PC-3 (cell line): ENCODE measurements around the gene PDE11A. TPM values are rescaled to one million over a fixed set of nuclear protein-coding genes. Genes with fewer than 3 reads are reported as not detected.

Experiments
- ATAC-seq: fragments of 200-7000 bp; cut with Tn5 transposase; 2 replicates; pipeline ENCODE4 v1.9.1; 2020; ENCODE audit warnings: mild to moderate bottlenecking, moderate library complexity
- BruUV-seq: library from RNA; stranded (reverse); fragments of 400-500 nt; replicated peaks from 2 replicates; lab custom pipeline; 2021; lab: Mats Ljungman, UMichigan
- CTCF ChIA-PET: fragments of 300-600 bp; sonication (Branson Sonifier 250); formaldehyde crosslinking; loops from one replicate; lab custom pipeline; 2022; ENCODE audit warnings: antibody characterized with exemption; lab: Charles Lee
- POLR2A ChIA-PET: fragments of 300-600 bp; sonication (Branson Sonifier 250); formaldehyde crosslinking; loops from one replicate; lab custom pipeline; 2022; ENCODE audit warnings: antibody characterized with exemption; ENCODE audit not compliant: unreplicated experiment; lab: Charles Lee
- DNase-seq: peaks from one replicate; pipeline ENCODE4 v3.0.0-alpha.2; 2015
- H2AFZ ChIP-seq: fragments of 300-600 bp; sonication (generic); 2 replicates; pipeline ENCODE4 v1.6.0; 2016; ENCODE audit warnings: antibody characterized with exemption, low read length
- H3F3A ChIP-seq: fragments of 300-600 bp; sonication (generic); one replicate; pipeline ENCODE4 v1.6.0; 2017; ENCODE audit warnings: antibody characterized with exemption, low read length, control low read depth, mild to moderate bottlenecking; ENCODE audit not compliant: unreplicated experiment
- H3K27ac ChIP-seq: fragments of 300-600 bp; sonication (generic); 2 replicates; pipeline ENCODE4 v1.5.1; 2016; ENCODE audit warnings: mild to moderate bottlenecking, low read length
- H3K27me3 ChIP-seq: fragments of 300-600 bp; sonication (generic); 2 replicates; pipeline ENCODE4 v1.6.1; 2016; ENCODE audit warnings: low read length, mixed read lengths
- H3K36me3 ChIP-seq: fragments of 300-600 bp; sonication (generic); 2 replicates; pipeline ENCODE4 v1.6.1; 2016; ENCODE audit warnings: low read depth, mixed run types, low read length, mixed read lengths
- H3K4me1 ChIP-seq: fragments of 300-600 bp; sonication (generic); 2 replicates; pipeline ENCODE4 v1.5.1; 2016; ENCODE audit warnings: low read length; ENCODE audit not compliant: insufficient read depth
- H3K4me2 ChIP-seq: fragments of 300-600 bp; sonication (generic); 2 replicates; pipeline ENCODE4 v1.6.0; 2016; ENCODE audit warnings: low read length
- H3K4me3 ChIP-seq: fragments of 300-600 bp; sonication (generic); 2 replicates; pipeline ENCODE4 v1.5.1; 2016; ENCODE audit warnings: mild to moderate bottlenecking, low read length, mixed read lengths
- H3K79me2 ChIP-seq: fragments of 300-600 bp; sonication (generic); 2 replicates; pipeline ENCODE4 v1.6.1; 2017; ENCODE audit warnings: low read length, mixed read lengths
- H3K9ac ChIP-seq: fragments of 300-600 bp; sonication (generic); 2 replicates; pipeline ENCODE4 v1.6.0; 2016; ENCODE audit warnings: mild to moderate bottlenecking, low read length
- H3K9me2 ChIP-seq: fragments of 300-600 bp; sonication (generic); replicated peaks from 2 replicates; pipeline ENCODE4 v1.6.1; 2016; ENCODE audit warnings: mixed run types, low read length, mixed read lengths
- H3K9me3 ChIP-seq: fragments of 300-600 bp; sonication (generic); 2 replicates; pipeline ENCODE4 v1.6.1; 2016; ENCODE audit warnings: low read length, mixed read lengths
- H4K20me1 ChIP-seq: fragments of 300-600 bp; sonication (generic); 2 replicates; pipeline ENCODE4 v1.6.1; 2016; ENCODE audit warnings: low read length, mixed read lengths
- EZH2 ChIP-seq: fragments of 300-600 bp; sonication (generic); IDR thresholded peaks from one replicate; pipeline ENCODE4 v1.6.1; 2017; ENCODE audit warnings: antibody characterized with exemption, mild to moderate bottlenecking, low read length; ENCODE audit not compliant: unreplicated experiment
- EZH2phosphoT487 ChIP-seq: fragments of 300-600 bp; sonication (generic); IDR thresholded peaks from 2 replicates; pipeline ENCODE4 v1.6.1; 2018; ENCODE audit warnings: mild to moderate bottlenecking, antibody characterized with exemption, low read length, borderline replicate concordance
- intact Hi-C: fragments of 100-400 bp; cut with micrococcal nuclease; formaldehyde crosslinking; loops from 2 replicates; pipeline ENCODE4 v1.9.0; 2023
- total RNA-seq: library from RNA; depleted of rRNA; stranded (reverse); fragments of >200 nt; gene quantifications from 2 replicates; pipeline ENCODE4 v1.2.3, GENCODE V29; 2014
- TF ChIP-seq, protein P1 (sequence below): fragments of 300-600 bp; sonication (generic); conservative IDR thresholded peaks from 2 replicates; pipeline ENCODE4 v1.5.1; 2017; ENCODE audit warnings: antibody characterized with exemption, low read depth, mild to moderate bottlenecking, low read length

PDE11A gene
- total RNA-seq, 1 experiment from 2014 or later, result 0.15 TPM

DNA sequence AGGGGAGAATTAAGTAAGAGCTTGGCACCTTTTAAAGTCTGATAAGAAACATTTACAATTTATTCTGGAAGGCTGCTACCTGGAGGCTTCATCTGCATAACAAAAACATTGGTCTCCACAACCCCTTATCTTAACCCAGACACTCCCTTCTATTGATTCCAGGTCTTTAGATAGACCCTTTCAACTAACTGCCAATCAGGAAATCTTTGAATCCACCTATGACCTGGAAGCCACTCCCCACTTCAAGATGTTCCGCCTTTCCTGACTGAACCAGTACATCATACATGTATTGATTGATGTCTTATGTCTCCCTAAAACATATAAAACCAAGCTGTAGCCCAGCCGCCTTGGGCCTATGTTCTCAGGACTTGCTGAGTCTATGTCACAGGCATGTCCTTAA lies 390.6 kb downstream of the PDE11A start:
- Histone ChIP-seq H2AFZ (no peak overlapping the region), H3K27ac (no peak overlapping the region), H4K20me1 (no peaks in the 10 kb centered on the region), H3K4me3 (no peak overlapping the region), H3K36me3 (no peaks in the 10 kb centered on the region), H3K4me2 (no peak overlapping the region), H3K4me1 (no peaks in the 10 kb centered on the region), H3K79me2 (no peaks in the 10 kb centered on the region), H3K9ac (no peak overlapping the region), H3K9me2 (no peaks in the 10 kb centered on the region), H3K27me3 (peaks cover 21% of the 10 kb centered on the region), H3F3A (no peaks in the 10 kb centered on the region), H3K9me3 (no peaks in the 10 kb centered on the region)
- DNase-seq, result no peak
- TF ChIP-seq EZH2phosphoT487 (no peak), EZH2 (no peak)
- TF ChIP-seq, protein P1, sequence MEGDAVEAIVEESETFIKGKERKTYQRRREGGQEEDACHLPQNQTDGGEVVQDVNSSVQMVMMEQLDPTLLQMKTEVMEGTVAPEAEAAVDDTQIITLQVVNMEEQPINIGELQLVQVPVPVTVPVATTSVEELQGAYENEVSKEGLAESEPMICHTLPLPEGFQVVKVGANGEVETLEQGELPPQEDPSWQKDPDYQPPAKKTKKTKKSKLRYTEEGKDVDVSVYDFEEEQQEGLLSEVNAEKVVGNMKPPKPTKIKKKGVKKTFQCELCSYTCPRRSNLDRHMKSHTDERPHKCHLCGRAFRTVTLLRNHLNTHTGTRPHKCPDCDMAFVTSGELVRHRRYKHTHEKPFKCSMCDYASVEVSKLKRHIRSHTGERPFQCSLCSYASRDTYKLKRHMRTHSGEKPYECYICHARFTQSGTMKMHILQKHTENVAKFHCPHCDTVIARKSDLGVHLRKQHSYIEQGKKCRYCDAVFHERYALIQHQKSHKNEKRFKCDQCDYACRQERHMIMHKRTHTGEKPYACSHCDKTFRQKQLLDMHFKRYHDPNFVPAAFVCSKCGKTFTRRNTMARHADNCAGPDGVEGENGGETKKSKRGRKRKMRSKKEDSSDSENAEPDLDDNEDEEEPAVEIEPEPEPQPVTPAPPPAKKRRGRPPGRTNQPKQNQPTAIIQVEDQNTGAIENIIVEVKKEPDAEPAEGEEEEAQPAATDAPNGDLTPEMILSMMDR, result no peak
- intact Hi-C loops, result no loop called here
- ChIA-PET POLR2A (no interaction called here), CTCF (no interaction called here)
- BruUV-seq, result no TSS peak
- no peak for ATAC-seq

DNA sequence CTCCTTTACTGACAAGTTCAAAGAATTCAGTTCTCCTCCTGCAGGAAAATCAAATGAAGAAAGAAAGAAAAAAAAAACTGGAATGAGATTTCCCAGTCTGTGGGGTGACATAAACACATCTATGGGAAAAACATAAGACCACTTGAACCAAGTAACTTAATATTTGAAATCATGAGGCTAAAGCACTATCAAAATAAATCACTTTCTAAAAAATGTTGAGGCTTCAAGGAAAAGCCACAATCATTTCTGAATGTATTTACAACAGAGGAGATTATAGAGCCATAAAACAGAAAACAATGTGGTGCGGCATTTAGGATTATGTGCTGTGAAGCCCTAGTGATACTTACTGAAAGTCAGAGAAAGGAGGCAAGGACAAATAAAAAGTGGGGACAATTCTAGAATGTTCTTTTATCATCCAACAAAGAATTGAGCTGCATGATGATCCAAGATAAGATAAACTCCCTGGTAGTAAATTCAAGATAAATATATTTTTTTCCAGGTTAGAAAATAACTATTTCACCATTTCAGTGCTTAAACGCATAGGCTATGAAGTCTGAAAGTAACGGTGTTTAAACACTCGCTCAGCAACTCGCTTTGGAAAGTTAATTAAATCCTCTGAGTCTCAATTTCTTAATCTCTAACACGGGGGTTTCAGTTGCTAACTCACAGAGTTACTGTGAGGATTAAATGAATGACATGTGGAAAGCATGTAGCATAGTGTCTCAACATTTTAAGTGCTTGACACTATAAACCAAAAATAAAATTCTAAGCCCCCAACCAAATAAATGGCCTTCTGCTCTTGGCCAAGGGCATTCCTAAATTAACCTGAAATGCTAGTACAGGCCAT lies 391.5 kb downstream of the PDE11A start:
- POLR2A ChIA-PET, result interaction anchor here (0.6 kb wide), 2 partner anchors 57 to 116 kb away, joined by 3 to 4 read pairs; no protein-coding TSS in a partner anchor

More for the DNA sequence above, 391.5 kb downstream of the PDE11A start:
- no peaks in the 10 kb centered on the region for H3K9me3 ChIP-seq
- DNase-seq (no peak), ATAC-seq (no peak)
- H3F3A ChIP-seq, result no peaks in the 10 kb centered on the region
- H4K20me1 ChIP-seq, result no peaks in the 10 kb centered on the region
- H3K9me2 ChIP-seq, result no peaks in the 10 kb centered on the region
- H3K9ac ChIP-seq, result no peak overlapping the region
- no TSS peak for BruUV-seq
- H2AFZ ChIP-seq, result no peak overlapping the region
- H3K4me3 ChIP-seq, result no peak overlapping the region
- H3K36me3 ChIP-seq, result no peaks in the 10 kb centered on the region
- intact Hi-C loops, result no loop called here
- no peak overlapping the region for H3K4me2 ChIP-seq
- no peaks in the 10 kb centered on the region for H3K79me2 ChIP-seq
- TF ChIP-seq EZH2phosphoT487 (no peak), EZH2 (no peak)
- TF ChIP-seq, protein P1, result no peak
- H3K27me3 ChIP-seq, result peaks cover 30% of the 10 kb centered on the region
- H3K27ac ChIP-seq, result no peak overlapping the region
- CTCF ChIA-PET, result no interaction called here
- H3K4me1 ChIP-seq, result no peaks in the 10 kb centered on the region
